ENCODE data around the gene ECT2L. TPM values are rescaled to one million over a fixed set of nuclear protein-coding genes. Genes with fewer than 3 reads are reported as not detected.

The ECT2L gene
- total RNA-seq, 3 donors from 2014 or later: not detected

GRCh38 chr6:138864343-138864890, 68.5 kb downstream of the ECT2L start:
- Histone ChIP-seq H3K9me3 (no peaks in the 10 kb centered on the region), H3K4me1 (ENCODE audit: low read depth) (no peaks in the 10 kb centered on the region), H3K4me3 (no peak overlapping the region), H3K36me3 (ENCODE audit: low read depth) (no peaks in the 10 kb centered on the region)
- TF ChIP-seq CTCF (IDR thresholded peaks at IDR 0.05): no peak
- ATAC-seq: no peak
- DNase-seq: no peak
- intact Hi-C loops (cut with DNase I, micrococcal nuclease): no loop called here

- Histone ChIP-seq H3K36me3 (ENCODE audit: low read depth) (no peaks in the 10 kb centered on the region), H3K9me3 (no peaks in the 10 kb centered on the region), H3K4me3 (no peak overlapping the region), H3K4me1 (ENCODE audit: low read depth) (no peaks in the 10 kb centered on the region)
- no peak for DNase-seq
- no peak for TF ChIP-seq CTCF (IDR thresholded peaks at IDR 0.05)
- intact Hi-C loops (cut with DNase I, micrococcal nuclease): no loop called here
- no peak for ATAC-seq
Measured at GRCh38 chr6:138865480-138866109, 69.7 kb downstream of the ECT2L start.

GRCh38 chr6:138868181-138868580, 72.3 kb downstream of the ECT2L start:
- no peak for TF ChIP-seq CTCF (IDR thresholded peaks at IDR 0.05)
- no peak for ATAC-seq
- intact Hi-C loops (cut with DNase I, micrococcal nuclease): no loop called here

GRCh38 chr6:138869398-138869797, 73.5 kb downstream of the ECT2L start:
- intact Hi-C loops (cut with DNase I, micrococcal nuclease): no loop called here

More at GRCh38 chr6:138868181-138868580, 72.3 kb downstream of the ECT2L start:
- no peaks in the 10 kb centered on the region for H3K4me1 ChIP-seq (ENCODE audit: low read depth)
- no peaks in the 10 kb centered on the region for H3K36me3 ChIP-seq (ENCODE audit: low read depth)
- no peak for DNase-seq
- no peaks in the 10 kb centered on the region for H3K9me3 ChIP-seq
- H3K4me3 ChIP-seq: no peak overlapping the region

GRCh38 chr6:138873191-138873590, 77.3 kb downstream of the ECT2L start:
- no peaks in the 10 kb centered on the region for H3K36me3 ChIP-seq (ENCODE audit: low read depth)
- no peak for TF ChIP-seq CTCF (IDR thresholded peaks at IDR 0.05)
- DNase-seq (no peak), ATAC-seq (no peak)
- H3K9me3 ChIP-seq: no peaks in the 10 kb centered on the region
- H3K4me3 ChIP-seq: no peak overlapping the region
- H3K4me1 ChIP-seq (ENCODE audit: low read depth): no peaks in the 10 kb centered on the region
- intact Hi-C loops (cut with DNase I, micrococcal nuclease): no loop called here

More at GRCh38 chr6:138869398-138869797, 73.5 kb downstream of the ECT2L start:
- H3K4me1 ChIP-seq (ENCODE audit: low read depth): no peaks in the 10 kb centered on the region
- no peaks in the 10 kb centered on the region for H3K9me3 ChIP-seq
- H3K36me3 ChIP-seq (ENCODE audit: low read depth): no peaks in the 10 kb centered on the region
- no peak for TF ChIP-seq CTCF (IDR thresholded peaks at IDR 0.05)
- no peak overlapping the region for H3K4me3 ChIP-seq
- no peak for ATAC-seq
- DNase-seq: no peak

All from mucosa of descending colon (tissue), 3 donors.